Heart right ventricle (tissue), 16 donors: Measurements from ENCODE around the gene C6orf120. TPM values are rescaled to one million over a fixed set of nuclear protein-coding genes. Genes with fewer than 3 reads are reported as not detected.

Experiments
- ATAC-seq, 8 donors: fragments of 200-7000 bp; cut with Tn5 transposase; one replicate each; pipeline ENCODE4 v1.9.1; 2020; ENCODE audit warnings: mild to moderate bottlenecking in 8 of 8, moderate library complexity in 8 of 8, moderate number of reproducible peaks in 1 of 8
- DNase-seq, 2 donors: peaks; one replicate each; pipeline ENCODE4 v3.0.0-alpha.2; 2020
- H3K27ac ChIP-seq, 10 donors: fragments of 200-600 bp; sonication (generic) in 2 of 10; one replicate each; pipeline versions ENCODE4 v1.5.0 to v1.8.0; 2020 to 2022; ENCODE audit warnings: mild to moderate bottlenecking in 3 of 10
- H3K27me3 ChIP-seq, 7 donors: fragments of 200-600 bp; one replicate each; pipeline ENCODE4 v1.8.0; 2021 to 2022; ENCODE audit warnings: mild to moderate bottlenecking in 2 of 7
- H3K36me3 ChIP-seq, 9 donors: fragments of 200-600 bp; sonication (generic) in 1 of 9; one replicate each; pipeline versions ENCODE4 v1.5.0 to v1.8.0; 2020 to 2022; ENCODE audit warnings: mild to moderate bottlenecking in 2 of 9
- H3K4me1 ChIP-seq, 9 donors: fragments of 200-600 bp; sonication (generic) in 1 of 9; one replicate each; pipeline versions ENCODE4 v1.5.0 to v1.8.0; 2020 to 2022; ENCODE audit warnings: mild to moderate bottlenecking in 4 of 9
- H3K4me3 ChIP-seq, 10 donors: fragments of 200-600 bp; sonication (generic) in 2 of 10; one replicate each; pipeline versions ENCODE4 v1.5.0 to v1.8.0; 2020 to 2022; ENCODE audit warnings: mild to moderate bottlenecking in 7 of 10, moderate library complexity in 2 of 10
- H3K9me3 ChIP-seq, 11 donors: fragments of 200-600 bp in 10 of 11; sonication (generic) in 2 of 11; one replicate each; pipeline versions ENCODE4 v1.5.0 to v1.8.0; 2013 to 2022; ENCODE audit warnings: mild to moderate bottlenecking in 2 of 11, control low read depth in 1 of 11, moderate library complexity in 1 of 11
- CTCF ChIP-seq, 9 donors: fragments of 200-600 bp; sonication (generic) in 2 of 9; IDR thresholded peaks; one replicate each; pipeline versions ENCODE4 v1.5.0 to v1.8.0; 2021 to 2022; ENCODE audit warnings: antibody characterized with exemption in 9 of 9, mild to moderate bottlenecking in 5 of 9, moderate library complexity in 1 of 9
- WGBS, 2 donors: extraction: QIAGEN DNeasy Blood & Tissue Kit; methylation state at CpG; one replicate each; pipeline ENCODE4 v1.1.7; 2013; ENCODE audit warnings: inconsistent platforms in 1 of 2; 5-methylcytosine and 5-hydroxymethylcytosine counted together
- intact Hi-C, 10 donors: fragments of 100-400 bp; cut with DNase I; formaldehyde crosslinking; loops; one replicate each; pipeline versions ENCODE4 v1.11.1 to v1.14.2; 2022
- polyA plus RNA-seq, 2 donors: library from polyadenylated mRNA; stranded (reverse); fragments of 200-250 nt; gene quantifications; one replicate each; pipeline ENCODE4 v1.2.3, GENCODE V29; 2013
- total RNA-seq, 10 donors: library from RNA; stranded (reverse); fragmentation: NEBNext Ultra II Directional in 3 of 10; extraction: Animal tissue kit (Norgen Biotek cat#: 25700) in 3 of 10; gene quantifications; one replicate each; pipeline versions ENCODE4 v1.2.1 to v1.2.4, GENCODE V29; 2021 to 2023
- donor health status: Arrhythmogenic right ventricular cardiomyopathy.
- donor health status: ischemic (EF 13 %, LVEDD 7.1; RV severe dilation, severe dysfunction).
- donor health status: healthy with polysubstance abuse.
- donor health status: DM: no; HTN: yes; CAD: no.
- donor health status: DM: no; HTN: no; CAD: no.
- donor health status: ischemic (EF 25% LVEDD 6.9; RV normal size, moderate dysfunction).
- donor health status: ischemic (EF 25% LVEDD 5.7; RV mildly dilated, moderate dysfunction).
- donor health status: healthy.
- donor health status: DM: yes; HTN: yes; CAD: no.
- donor health status: Ischemic cardiomyopathy.
- donor health status: ischemic (EF 35%, LVEDD 5.7; RV mildly dilated, moderate dysfunction).
- donor health status: nonischemic (EF 11% LVEDD 7.7; RV severe dilation, severe dysfunction).
- donor health status: DM: yes; HTN: yes; CAD: no.
- donor health status: PGD.
- donor health status: ischemic (EF 29% LVEDD 5.4; RV normal size, mild dysfunction).
- donor health status: nonischemic (EF 23%, LVEDD 6.1; RV moderate dilation, normal function).

Gene C6orf120
- total and polyA plus RNA-seq, 12 donors: 2.4 to 18.9 (median 13.6) TPM

- WGBS, 2 donors: 2 to 3% methylated on average over 22 of the region's 22 CpGs
- peak overlapping the region; percentile 50 to 82 (median 71) for H3K4me3 ChIP-seq
- DNase-seq: peak; percentile 36 to 39
- peaks cover 8 to 34% (median 27%) of the 10 kb centered on the region in 9 donors for H3K4me1 ChIP-seq
- intact Hi-C loops: loop anchor here in 1 of 10 donors (1.0 kb wide), 1 partner anchor 29 kb away; the partner anchor contains the start of genes DYNLT2 and ERMARD
- no peak for TF ChIP-seq CTCF (IDR thresholded peaks at IDR 0.05)
- H3K27ac ChIP-seq: peak overlapping the region; percentile 82 to 97 (median 90)
- ATAC-seq: peak; percentile 55 to 82 (median 75)
- no peaks in the 10 kb centered on the region for H3K27me3 ChIP-seq
- H3K36me3 ChIP-seq: peaks cover 0 to 17% (median 0%) of the 10 kb centered on the region in 9 donors
- no peaks in the 10 kb centered on the region for H3K9me3 ChIP-seq
Observed at GRCh38 chr6:169722362-169723199, 20.7 kb downstream of the C6orf120 start.

GRCh38 chr6:169723200-169723909 lies 21.4 kb downstream of the C6orf120 start:
- WGBS, 2 donors: 0% methylated on average over 64 to 70 of the region's 70 CpGs
- peak overlapping the region; percentile 82 to 97 (median 90) for H3K27ac ChIP-seq
- no peaks in the 10 kb centered on the region for H3K27me3 ChIP-seq
- intact Hi-C loops: loop anchor here in 1 of 10 donors (1.0 kb wide), 1 partner anchor 28 kb away; the partner anchor contains the start of genes DYNLT2 and ERMARD
- TF ChIP-seq CTCF (IDR thresholded peaks at IDR 0.05): peak in 1 of 9 donors; percentile 15
- peak overlapping the region; percentile 50 to 82 (median 71) for H3K4me3 ChIP-seq
- DNase-seq (peak; percentile 87), ATAC-seq (peak; percentile 73 to 90 (median 86))
- H3K9me3 ChIP-seq: no peaks in the 10 kb centered on the region
- H3K36me3 ChIP-seq: peaks cover 0 to 14% (median 0%) of the 10 kb centered on the region in 9 donors
- H3K4me1 ChIP-seq: peaks cover 8 to 34% (median 27%) of the 10 kb centered on the region in 9 donors

GRCh38 chr6:169723991-169724493 lies 22.1 kb downstream of the C6orf120 start:
- TF ChIP-seq CTCF (IDR thresholded peaks at IDR 0.05): no peak
- Histone ChIP-seq H3K4me1 (peaks cover 8 to 34% (median 27%) of the 10 kb centered on the region in 9 donors), H3K27me3 (no peaks in the 10 kb centered on the region), H3K27ac (peak overlapping the region; percentile 47 to 94 (median 87)), H3K9me3 (no peaks in the 10 kb centered on the region), H3K36me3 (peaks cover 0 to 8% (median 0%) of the 10 kb centered on the region in 9 donors), H3K4me3 (peak overlapping the region in 9 of 10 donors; percentile 32 to 71 (median 65))
- WGBS, 2 donors: 0% methylated on average over 12 to 67 of the region's 89 CpGs
- ATAC-seq (peak in 4 of 8 donors; percentile 26 to 39 (median 34)), DNase-seq (peak; percentile 17 to 53)
- intact Hi-C loops: loop anchor here in 2 of 10 donors (1.0 to 2.0 kb wide), 2 partner anchors 27 kb away; partner anchors contain the start of genes DYNLT2 (in 2 of the 2) and ERMARD (in 2 of the 2)
